ENCODE measurements around the gene VPREB1.
"Not testable (repeated sequence)": the region's sequence is repeated elsewhere in the genome, so short reads cannot be mapped to it uniquely, and the experiment has no call there.

Gene VPREB1

GRCh38 chr22:22214819-22215329, 29.7 kb upstream of the VPREB1 start:
- DNase-seq, result no peak

GRCh38 chr22:22215659-22216449, 28.7 kb upstream of the VPREB1 start:
- no peak for DNase-seq

- no peak for DNase-seq
Observed at GRCh38 chr22:22216450-22216959, 28.1 kb upstream of the VPREB1 start.

- no peak for DNase-seq
Observed at GRCh38 chr22:22218302-22218701, 26.3 kb upstream of the VPREB1 start.

- DNase-seq, result no peak
Observed at GRCh38 chr22:22219140-22219996, 25.2 kb upstream of the VPREB1 start.

- not testable (repeated sequence) for DNase-seq
Observed at GRCh38 chr22:22221043-22221442, 23.5 kb upstream of the VPREB1 start.

GRCh38 chr22:22226448-22227187, 18.0 kb upstream of the VPREB1 start:
- no peak for DNase-seq

- no peak for DNase-seq
Observed at GRCh38 chr22:22228421-22228820, 16.2 kb upstream of the VPREB1 start.

- no peak for DNase-seq
Observed at GRCh38 chr22:22228921-22229320, 15.7 kb upstream of the VPREB1 start.

- DNase-seq, result no peak
Observed at GRCh38 chr22:22229683-22230420, 14.7 kb upstream of the VPREB1 start.

GRCh38 chr22:22230438-22230837, 14.1 kb upstream of the VPREB1 start:
- DNase-seq, result no peak

GRCh38 chr22:22233081-22233480, 11.5 kb upstream of the VPREB1 start:
- no peak for DNase-seq

GRCh38 chr22:22235558-22235957, 9.0 kb upstream of the VPREB1 start:
- DNase-seq, result no peak

- no peak for DNase-seq
Observed at GRCh38 chr22:22237521-22237920, 7.1 kb upstream of the VPREB1 start.

- no peak for DNase-seq
Observed at GRCh38 chr22:22239311-22239939, 5.2 kb upstream of the VPREB1 start.

GRCh38 chr22:22241554-22241898, 3.1 kb upstream of the VPREB1 start:
- DNase-seq, result no peak

- DNase-seq, result no peak
Observed at GRCh38 chr22:22242488-22242887, 2.1 kb upstream of the VPREB1 start.

- no peak for DNase-seq
Observed at GRCh38 chr22:22243033-22243680, 1.4 kb upstream of the VPREB1 start.

- no peak for DNase-seq
Observed at GRCh38 chr22:22245256-22245909, 797 bp downstream of the VPREB1 start.

GRCh38 chr22:22245935-22246525, 1.4 kb downstream of the VPREB1 start:
- DNase-seq, result no peak
